HepG2 (cell line): ENCODE measurements around the gene ARSB. TPM values are rescaled to one million over a fixed set of nuclear protein-coding genes. Genes with fewer than 3 reads are reported as not detected.

ENCODE experiments used
- EHMT2 ChIP-seq: fragments of 200-600 bp; sonication (generic); IDR thresholded peaks from 2 replicates; pipeline ENCODE4 v1.7.0; 2017; ENCODE audit warnings: antibody characterized with exemption, low read depth, low read length, borderline replicate concordance
- FOXC1 ChIP-seq: sonication (generic); formaldehyde crosslinking; IDR thresholded peaks from 2 replicates; pipeline ENCODE4 v1.8.0; 2022; ENCODE audit warnings: mild to moderate bottlenecking, missing genetic modification reagents, borderline replicate concordance
- FOXM1 ChIP-seq: sonication (generic); formaldehyde crosslinking; IDR thresholded peaks from 2 replicates; pipeline ENCODE4 v1.5.0; 2020; ENCODE audit warnings: missing genetic modification reagents
- MEIS2 ChIP-seq: sonication (generic); formaldehyde crosslinking; IDR thresholded peaks from 2 replicates; pipeline ENCODE4 v1.9.0; 2021; ENCODE audit warnings: mild to moderate bottlenecking, missing genetic modification reagents
- NCOR1 ChIP-seq: fragments of 200-600 bp; sonication (generic); IDR thresholded peaks from 2 replicates; pipeline ENCODE4 v1.7.0; 2017; ENCODE audit warnings: antibody characterized with exemption, low read length, borderline replicate concordance
- SNAI1 ChIP-seq: sonication (generic); formaldehyde crosslinking; IDR thresholded peaks from 2 replicates; pipeline ENCODE4 v1.5.0; 2020; ENCODE audit warnings: mild to moderate bottlenecking, missing genetic modification reagents, borderline replicate concordance
- TFE3 ChIP-seq: IDR thresholded peaks from 2 replicates; pipeline ENCODE4 v1.6.1; 2016
- TGIF2 ChIP-seq: IDR thresholded peaks from 2 replicates; pipeline ENCODE4 v1.6.1; 2016; ENCODE audit warnings: control low read depth, missing compliant biosample characterization
- ZFP37 ChIP-seq: sonication (generic); formaldehyde crosslinking; IDR thresholded peaks from 2 replicates; pipeline ENCODE4 v1.4.0; 2020; ENCODE audit warnings: missing genetic modification reagents, borderline replicate concordance
- ZNF142 ChIP-seq: sonication (generic); formaldehyde crosslinking; IDR thresholded peaks from 2 replicates; pipeline ENCODE4 v1.4.0; 2020; ENCODE audit warnings: missing genetic modification reagents
- ZNF746 ChIP-seq: sonication (generic); formaldehyde crosslinking; IDR thresholded peaks from 2 replicates; pipeline ENCODE4 v1.8.0; 2022; ENCODE audit warnings: mild to moderate bottlenecking, missing genetic modification reagents
- polyA plus RNA-seq, 8 experiments: library from polyadenylated mRNA; depleted of rRNA in 3 of 8; stranded (reverse) in 7 of 8; unstranded in 1 of 8; fragments of >200 nt; fragmentation: Illumina TruSeq in 4 of 8; extraction: Trizol in 4 of 8; gene quantifications; 2 replicates each; pipeline versions ENCODE4 v1.2.1 to v1.2.3, GENCODE V29; 2011 to 2016; ENCODE audit warnings: low read depth in 4 of 8, missing spikeins in 1 of 8, mixed read lengths in 1 of 8; ENCODE audit not compliant: insufficient read depth in 1 of 8
- total RNA-seq, 5 experiments: library from RNA; depleted of rRNA; stranded (reverse); fragments of >200 nt; fragmentation: Illumina TruSeq; extraction: Trizol; gene quantifications; 2 replicates each; pipeline ENCODE4 v1.2.3, GENCODE V29; 2016; ENCODE audit warnings: low read depth in 1 of 5
- TF ChIP-seq, protein P1 (sequence below): sonication (generic); formaldehyde crosslinking; IDR thresholded peaks from 2 replicates; pipeline ENCODE4 v1.5.0; 2020; ENCODE audit warnings: missing genetic modification reagents
- TF ChIP-seq, protein P2 (sequence below): sonication (generic); formaldehyde crosslinking; IDR thresholded peaks from 2 replicates; pipeline ENCODE4 v1.4.0; 2020; ENCODE audit warnings: missing genetic modification reagents

ARSB gene
- total and polyA plus RNA-seq, 2 of the 13 experiments (the other 11 are each of a cell fraction or from before 2014, with no cell fraction given), result 52.6 to 66.4 TPM

DNA sequence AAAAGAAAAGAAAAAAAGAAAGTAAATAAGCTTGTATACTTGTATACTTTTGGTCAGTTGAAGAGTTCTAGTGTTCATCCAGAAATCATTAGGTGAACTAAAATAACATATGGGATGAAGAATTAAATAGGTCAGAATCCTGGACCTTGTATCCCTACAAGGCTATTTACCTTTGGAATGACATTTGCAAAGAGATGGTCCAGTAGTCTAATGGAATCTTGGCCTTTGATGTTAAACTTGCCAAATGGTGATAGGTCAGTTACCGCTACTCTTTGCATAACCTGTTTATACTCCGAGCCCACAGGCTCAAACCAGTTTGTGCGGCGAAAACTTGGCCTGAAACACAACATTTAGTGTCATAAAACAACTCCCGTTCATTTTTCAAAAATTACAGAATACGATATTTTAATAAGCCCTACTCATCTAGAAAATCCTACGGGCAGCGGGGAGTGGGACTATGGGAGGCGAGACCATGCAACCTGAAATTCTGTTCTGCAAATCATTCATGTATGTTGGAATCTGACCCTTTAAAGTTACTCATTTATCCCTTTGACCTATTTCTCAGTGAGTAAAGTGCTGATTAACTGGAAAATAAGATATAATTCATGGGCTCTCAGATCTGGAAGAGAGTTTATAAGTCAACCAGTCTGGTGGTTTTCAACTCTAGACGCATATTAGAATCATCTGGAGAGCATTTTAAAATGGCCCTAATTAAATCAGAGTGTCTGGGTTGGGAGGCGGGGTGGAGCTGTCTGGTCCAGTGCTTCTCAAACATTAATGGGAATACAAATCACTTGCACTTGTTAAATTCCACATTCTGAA, 45.8 kb upstream of the ARSB start (continued):
- TF ChIP-seq, protein P1, sequence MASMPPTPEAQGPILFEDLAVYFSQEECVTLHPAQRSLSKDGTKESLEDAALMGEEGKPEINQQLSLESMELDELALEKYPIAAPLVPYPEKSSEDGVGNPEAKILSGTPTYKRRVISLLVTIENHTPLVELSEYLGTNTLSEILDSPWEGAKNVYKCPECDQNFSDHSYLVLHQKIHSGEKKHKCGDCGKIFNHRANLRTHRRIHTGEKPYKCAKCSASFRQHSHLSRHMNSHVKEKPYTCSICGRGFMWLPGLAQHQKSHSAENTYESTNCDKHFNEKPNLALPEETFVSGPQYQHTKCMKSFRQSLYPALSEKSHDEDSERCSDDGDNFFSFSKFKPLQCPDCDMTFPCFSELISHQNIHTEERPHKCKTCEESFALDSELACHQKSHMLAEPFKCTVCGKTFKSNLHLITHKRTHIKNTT, result no peak
- no peak for TF ChIP-seq ZFP37 (CRISPR knock-in tag)
- TF ChIP-seq ZNF142 (CRISPR knock-in tag), result no peak
- peak; percentile 42; the same call in 1 of the 2 replicates for TF ChIP-seq MEIS2
- TF ChIP-seq ZNF746 (CRISPR knock-in tag), result no peak
- TF ChIP-seq NCOR1, result peak; percentile 93
- TF ChIP-seq, protein P2, sequence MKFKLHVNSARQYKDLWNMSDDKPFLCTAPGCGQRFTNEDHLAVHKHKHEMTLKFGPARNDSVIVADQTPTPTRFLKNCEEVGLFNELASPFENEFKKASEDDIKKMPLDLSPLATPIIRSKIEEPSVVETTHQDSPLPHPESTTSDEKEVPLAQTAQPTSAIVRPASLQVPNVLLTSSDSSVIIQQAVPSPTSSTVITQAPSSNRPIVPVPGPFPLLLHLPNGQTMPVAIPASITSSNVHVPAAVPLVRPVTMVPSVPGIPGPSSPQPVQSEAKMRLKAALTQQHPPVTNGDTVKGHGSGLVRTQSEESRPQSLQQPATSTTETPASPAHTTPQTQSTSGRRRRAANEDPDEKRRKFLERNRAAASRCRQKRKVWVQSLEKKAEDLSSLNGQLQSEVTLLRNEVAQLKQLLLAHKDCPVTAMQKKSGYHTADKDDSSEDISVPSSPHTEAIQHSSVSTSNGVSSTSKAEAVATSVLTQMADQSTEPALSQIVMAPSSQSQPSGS, result peak; percentile 54; the same call in 1 of the 2 replicates
- no peak for TF ChIP-seq FOXM1 (CRISPR knock-in tag)
- no peak for TF ChIP-seq FOXC1 (CRISPR knock-in tag)
- no peak for TF ChIP-seq TFE3 (CRISPR knock-in tag)
- no peak for TF ChIP-seq SNAI1 (CRISPR knock-in tag)
- no peak; the same call in 1 of the 2 replicates for TF ChIP-seq EHMT2
- TF ChIP-seq TGIF2 (CRISPR knock-in tag), result no peak
